Measurements from ENCODE around the gene MLLT1.

DNA sequence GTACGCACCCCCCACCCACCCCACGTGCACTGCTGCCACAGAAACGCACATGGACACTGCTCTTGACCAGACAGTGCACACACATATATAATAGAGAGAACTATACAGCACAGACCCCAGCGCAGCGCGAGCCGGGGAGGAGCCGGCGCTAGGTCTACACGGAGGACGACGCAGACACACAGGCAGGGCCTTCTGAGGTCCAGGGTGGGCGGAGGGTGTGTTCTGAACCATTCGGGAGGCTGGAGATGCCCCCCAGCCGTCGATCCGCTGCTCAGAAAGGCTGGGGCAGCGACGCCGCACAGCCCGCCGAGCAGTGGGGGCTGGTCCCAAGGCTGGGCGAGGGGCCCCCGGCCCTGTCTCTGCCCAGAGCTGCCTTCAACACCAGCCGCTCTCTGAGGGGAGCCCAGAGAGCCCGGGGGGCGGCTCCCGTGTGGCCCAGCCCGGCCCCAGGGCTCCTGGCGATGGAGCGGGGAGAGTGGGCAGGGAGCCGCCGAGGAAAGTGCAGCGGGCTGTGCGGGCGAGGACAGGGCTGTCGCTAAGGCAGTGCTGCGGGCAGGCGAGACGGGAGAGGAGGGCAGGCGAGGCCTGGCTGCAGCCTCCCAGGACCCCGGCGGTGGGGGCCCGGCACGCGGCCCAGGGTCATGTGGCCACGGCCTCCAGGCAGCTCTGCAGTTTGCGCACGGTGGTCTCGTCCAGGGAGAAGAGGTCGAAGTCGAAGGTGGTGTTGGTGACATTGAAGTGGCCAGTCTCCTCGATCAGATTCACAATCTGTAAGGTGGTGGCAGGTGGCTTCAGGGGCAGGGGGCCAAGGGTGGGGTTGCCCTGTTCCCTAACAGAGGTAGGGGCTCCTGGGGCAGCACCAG, 67.1 kb downstream of the MLLT1 start:
- TF ChIP-seq, protein P1, sequence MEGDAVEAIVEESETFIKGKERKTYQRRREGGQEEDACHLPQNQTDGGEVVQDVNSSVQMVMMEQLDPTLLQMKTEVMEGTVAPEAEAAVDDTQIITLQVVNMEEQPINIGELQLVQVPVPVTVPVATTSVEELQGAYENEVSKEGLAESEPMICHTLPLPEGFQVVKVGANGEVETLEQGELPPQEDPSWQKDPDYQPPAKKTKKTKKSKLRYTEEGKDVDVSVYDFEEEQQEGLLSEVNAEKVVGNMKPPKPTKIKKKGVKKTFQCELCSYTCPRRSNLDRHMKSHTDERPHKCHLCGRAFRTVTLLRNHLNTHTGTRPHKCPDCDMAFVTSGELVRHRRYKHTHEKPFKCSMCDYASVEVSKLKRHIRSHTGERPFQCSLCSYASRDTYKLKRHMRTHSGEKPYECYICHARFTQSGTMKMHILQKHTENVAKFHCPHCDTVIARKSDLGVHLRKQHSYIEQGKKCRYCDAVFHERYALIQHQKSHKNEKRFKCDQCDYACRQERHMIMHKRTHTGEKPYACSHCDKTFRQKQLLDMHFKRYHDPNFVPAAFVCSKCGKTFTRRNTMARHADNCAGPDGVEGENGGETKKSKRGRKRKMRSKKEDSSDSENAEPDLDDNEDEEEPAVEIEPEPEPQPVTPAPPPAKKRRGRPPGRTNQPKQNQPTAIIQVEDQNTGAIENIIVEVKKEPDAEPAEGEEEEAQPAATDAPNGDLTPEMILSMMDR (IDR thresholded peaks at IDR 0.05), result no peak
- no peak for TF ChIP-seq POLR2A (IDR thresholded peaks at IDR 0.05)

Measured in lower leg skin (tissue), 3 donors.